ENCODE data around the gene AGL.

- TF ChIP-seq CTCF (IDR thresholded peaks at IDR 0.05) (no peak), POLR2A (IDR thresholded peaks at IDR 0.05) (no peak)
Observed at GRCh38 chr1:99825098-99825497, 25.1 kb upstream of the AGL start.
